ENCODE data around the gene GFOD2. TPM values are rescaled to one million over a fixed set of nuclear protein-coding genes. Genes with fewer than 3 reads are reported as not detected.
A peak's percentile ranks its signal among the peaks of the same experiment; 100 is the strongest.

GFOD2 gene
- total and polyA plus RNA-seq, 7 experiments from 2014 or later: 4.6 to 14.6 (median 11.4) TPM

GRCh38 chr16:67673712-67674580, 45.2 kb downstream of the GFOD2 start:
- peak overlapping the region in 8 of 9 donors; percentile 42 to 67 (median 61) for H3K27ac Mint-ChIP-seq
- H3K4me1 Mint-ChIP-seq: peaks cover 0 to 12% (median 0%) of the 10 kb centered on the region in 7 donors
- H3K36me3 Mint-ChIP-seq: no peaks in the 10 kb centered on the region
- no peak overlapping the region for H3K4me3 Mint-ChIP-seq
- no peaks in the 10 kb centered on the region for H3K27me3 Mint-ChIP-seq
- POLR2A ChIA-PET: interaction anchor here (0.6 kb wide), 1 partner anchor 10 kb away, joined by 3 read pairs; no protein-coding TSS in a partner anchor
- no peak overlapping the region for H3K27ac ChIP-seq (ENCODE audit: low read depth, low read length)
- intact Hi-C loops (cut with micrococcal nuclease): loop anchor here (2.0 kb wide), 2 partner anchors 45 to 191 kb away; partner anchors contain the start of gene GFOD2 (in 1 of the 2)
- CTCF ChIA-PET: interaction anchor here (0.6 to 9.1 kb wide), 7 partner anchors 11 to 777 kb away, joined by 3 to 85 read pairs (median 3); no protein-coding TSS in a partner anchor
- H3K9me3 Mint-ChIP-seq: no peaks in the 10 kb centered on the region
- no peaks in the 10 kb centered on the region for H3K4me1 ChIP-seq (ENCODE audit: control insufficient read depth in 2 of 2, insufficient read depth in 2 of 2, low read length in 2 of 2)
- no peaks in the 10 kb centered on the region for H3K27me3 ChIP-seq (ENCODE audit: control insufficient read depth in 2 of 2, insufficient read depth in 2 of 2, low read length in 2 of 2)
- DNase-seq (no peak), ATAC-seq (peak; percentile 24)
- H3K36me3 ChIP-seq (ENCODE audit: control insufficient read depth in 2 of 3, insufficient read depth in 3 of 3, low read length in 3 of 3): peaks cover 0 to 12% (median 0%) of the 10 kb centered on the region in 3 experiments
- H3K9me3 ChIP-seq (ENCODE audit: control insufficient read depth in 2 of 3, low read length in 3 of 3): no peaks in the 10 kb centered on the region
- H3K4me3 ChIP-seq (ENCODE audit: low read length): no peak overlapping the region

GRCh38 chr16:67672739-67673662, 46.1 kb downstream of the GFOD2 start:
- Histone ChIP-seq H3K4me3 (ENCODE audit: low read length) (no peak overlapping the region), H3K9me3 (ENCODE audit: control insufficient read depth in 2 of 3, low read length in 3 of 3) (no peaks in the 10 kb centered on the region), H3K4me1 (ENCODE audit: control insufficient read depth in 2 of 2, insufficient read depth in 2 of 2, low read length in 2 of 2) (peaks cover 0 to 2% of the 10 kb centered on the region in 2 donors), H3K27ac (ENCODE audit: low read depth, low read length) (no peak overlapping the region), H3K36me3 (ENCODE audit: control insufficient read depth in 2 of 3, insufficient read depth in 3 of 3, low read length in 3 of 3) (peaks cover 0 to 12% (median 0%) of the 10 kb centered on the region in 3 experiments), H3K27me3 (ENCODE audit: control insufficient read depth in 2 of 2, insufficient read depth in 2 of 2, low read length in 2 of 2) (no peaks in the 10 kb centered on the region)
- DNase-seq (peak in 5 of 9 donors; percentile 36 to 59 (median 45)), ATAC-seq (peak; percentile 42)
- ChIA-PET CTCF (interaction anchor here (0.6 to 9.1 kb wide), 10 partner anchors 13 to 172 kb away, joined by 3 to 85 read pairs (median 4); partner anchors contain the start of genes ACD, GFOD2 and PARD6A), POLR2A (interaction anchor here (0.6 kb wide), 1 partner anchor 10 kb away, joined by 3 read pairs; no protein-coding TSS in a partner anchor)
- Mint-ChIP-seq H3K27ac (peak overlapping the region in 4 of 9 donors; percentile 41 to 62 (median 51)), H3K36me3 (no peaks in the 10 kb centered on the region), H3K4me3 (no peak overlapping the region), H3K9me3 (peaks cover 0 to 1% (median 0%) of the 10 kb centered on the region in 11 donors), H3K4me1 (peaks cover 1 to 14% (median 2%) of the 10 kb centered on the region in 7 donors), H3K27me3 (no peaks in the 10 kb centered on the region)
- intact Hi-C loops (cut with micrococcal nuclease): loop anchor here (1.0 to 2.0 kb wide), 7 partner anchors 46 to 391 kb away; partner anchors contain the start of gene GFOD2 (in 1 of the 2)

- H3K36me3 Mint-ChIP-seq: no peaks in the 10 kb centered on the region
- no peak overlapping the region for H3K27ac ChIP-seq (ENCODE audit: low read depth, low read length)
- intact Hi-C loops (cut with micrococcal nuclease): loop anchor here (1.0 to 2.0 kb wide), 7 partner anchors 46 to 392 kb away; partner anchors contain the start of gene GFOD2 (in 1 of the 2)
- no peaks in the 10 kb centered on the region for H3K27me3 Mint-ChIP-seq
- ChIA-PET POLR2A (interaction anchor here (0.6 kb wide), 1 partner anchor 10 kb away, joined by 3 read pairs; no protein-coding TSS in a partner anchor), CTCF (interaction anchor here (0.9 to 9.1 kb wide), 8 partner anchors 12 to 152 kb away, joined by 4 to 85 read pairs (median 6); partner anchors contain the start of genes ACD, GFOD2 and PARD6A)
- no peak overlapping the region for H3K4me3 Mint-ChIP-seq
- DNase-seq (no peak), ATAC-seq (no peak)
- peak overlapping the region in 2 of 9 donors; percentile 2 to 13 for H3K27ac Mint-ChIP-seq
- peaks cover 5 to 14% (median 8%) of the 10 kb centered on the region in 7 donors for H3K4me1 Mint-ChIP-seq
- no peak overlapping the region for H3K4me3 ChIP-seq (ENCODE audit: low read length)
- no peaks in the 10 kb centered on the region for H3K9me3 ChIP-seq (ENCODE audit: control insufficient read depth in 2 of 3, low read length in 3 of 3)
- peaks cover 0 to 12% (median 0%) of the 10 kb centered on the region in 3 experiments for H3K36me3 ChIP-seq (ENCODE audit: control insufficient read depth in 2 of 3, insufficient read depth in 3 of 3, low read length in 3 of 3)
- peaks cover 5 to 9% of the 10 kb centered on the region in 2 donors for H3K4me1 ChIP-seq (ENCODE audit: control insufficient read depth in 2 of 2, insufficient read depth in 2 of 2, low read length in 2 of 2)
- H3K9me3 Mint-ChIP-seq: peaks cover 0 to 1% (median 0%) of the 10 kb centered on the region in 11 donors
- H3K27me3 ChIP-seq (ENCODE audit: control insufficient read depth in 2 of 2, insufficient read depth in 2 of 2, low read length in 2 of 2): no peaks in the 10 kb centered on the region
Observed at GRCh38 chr16:67672306-67672705, 46.8 kb downstream of the GFOD2 start.

- DNase-seq (no peak), ATAC-seq (no peak)
- POLR2A ChIA-PET: interaction anchor here (0.7 to 1.8 kb wide), 2 partner anchors 10 to 47 kb away, joined by 3 to 5 read pairs; partner anchors contain the start of gene ACD
- intact Hi-C loops (cut with micrococcal nuclease): loop anchor here (10.0 kb wide), 4 partner anchors 165 to 565 kb away; partner anchors contain the start of genes ESRP2 (in 1 of the 2) and PSKH1 (in 1 of the 2)
- peak overlapping the region in 1 of 10 donors; percentile 79 for H3K4me3 Mint-ChIP-seq
- Histone ChIP-seq H3K4me1 (ENCODE audit: control insufficient read depth in 2 of 2, insufficient read depth in 2 of 2, low read length in 2 of 2) (peaks cover 9 to 12% of the 10 kb centered on the region in 2 donors), H3K36me3 (ENCODE audit: control insufficient read depth in 2 of 3, insufficient read depth in 3 of 3, low read length in 3 of 3) (peaks cover 0 to under 1% (median 0%) of the 10 kb centered on the region in 3 experiments), H3K4me3 (ENCODE audit: low read length) (no peak overlapping the region), H3K27me3 (ENCODE audit: control insufficient read depth in 2 of 2, insufficient read depth in 2 of 2, low read length in 2 of 2) (no peaks in the 10 kb centered on the region), H3K27ac (ENCODE audit: low read depth, low read length) (no peak overlapping the region), H3K9me3 (ENCODE audit: control insufficient read depth in 2 of 3, low read length in 3 of 3) (no peaks in the 10 kb centered on the region)
- no peaks in the 10 kb centered on the region for H3K27me3 Mint-ChIP-seq
- H3K4me1 Mint-ChIP-seq: peaks cover 5 to 27% (median 15%) of the 10 kb centered on the region in 7 donors
- CTCF ChIA-PET: interaction anchor here (0.6 to 9.1 kb wide), 6 partner anchors 24 to 169 kb away, joined by 3 to 85 read pairs (median 4); partner anchors contain the start of gene CARMIL2
- H3K9me3 Mint-ChIP-seq: peaks cover 0 to 1% (median 0%) of the 10 kb centered on the region in 11 donors
- H3K27ac Mint-ChIP-seq: peak overlapping the region in 3 of 9 donors; percentile 2 to 60 (median 9)
- no peaks in the 10 kb centered on the region for H3K36me3 Mint-ChIP-seq
Observed at GRCh38 chr16:67669499-67670101, 49.5 kb downstream of the GFOD2 start.

GRCh38 chr16:67668495-67669157, 50.5 kb downstream of the GFOD2 start:
- H3K27me3 ChIP-seq (ENCODE audit: control insufficient read depth in 2 of 2, insufficient read depth in 2 of 2, low read length in 2 of 2): no peaks in the 10 kb centered on the region
- no peaks in the 10 kb centered on the region for H3K36me3 ChIP-seq (ENCODE audit: control insufficient read depth in 2 of 3, insufficient read depth in 3 of 3, low read length in 3 of 3)
- peak overlapping the region in 3 of 10 donors; percentile 23 to 53 (median 34) for H3K4me3 Mint-ChIP-seq
- no peaks in the 10 kb centered on the region for H3K27me3 Mint-ChIP-seq
- intact Hi-C loops (cut with micrococcal nuclease): loop anchor here (1.0 to 10.0 kb wide), 10 partner anchors 8 to 566 kb away; partner anchors contain the start of genes ACD (in 1 of the 2), ATP6V0D1 (in 1 of the 2), CARMIL2 (in 1 of the 2) and CTCF (in 1 of the 2)
- H3K4me1 Mint-ChIP-seq: peaks cover 10 to 32% (median 17%) of the 10 kb centered on the region in 7 donors
- DNase-seq (peak in 3 of 9 donors; percentile 21 to 31 (median 26)), ATAC-seq (no peak)
- ChIA-PET CTCF (interaction anchor here (0.5 to 9.1 kb wide), 15 partner anchors 10 to 199 kb away, joined by 3 to 85 read pairs (median 6); partner anchors contain the start of genes ATP6V0D1, CARMIL2 and CTCF), POLR2A (interaction anchor here (0.7 to 3.1 kb wide), 6 partner anchors 9 to 134 kb away, joined by 3 to 41 read pairs (median 12); partner anchors contain the start of genes ACD, CARMIL2 and CTCF)
- H3K4me1 ChIP-seq (ENCODE audit: control insufficient read depth in 2 of 2, insufficient read depth in 2 of 2, low read length in 2 of 2): peaks cover 9 to 12% of the 10 kb centered on the region in 2 donors
- H3K27ac Mint-ChIP-seq: peak overlapping the region in 6 of 9 donors; percentile 22 to 59 (median 33)
- H3K4me3 ChIP-seq (ENCODE audit: low read length): no peak overlapping the region
- peak overlapping the region; percentile 19 for H3K27ac ChIP-seq (ENCODE audit: low read depth, low read length)
- H3K9me3 Mint-ChIP-seq: peaks cover 0 to 1% (median 0%) of the 10 kb centered on the region in 11 donors
- no peaks in the 10 kb centered on the region for H3K9me3 ChIP-seq (ENCODE audit: control insufficient read depth in 2 of 3, low read length in 3 of 3)
- H3K36me3 Mint-ChIP-seq: no peaks in the 10 kb centered on the region

Data from naive thymus-derived CD4-positive, alpha-beta T cell (primary cell).